OCI-LY3 (cell line): ENCODE results near the gene SPATA46.

Experiments
- CTCF ChIP-seq: fragments of 200-600, 300-600 bp; sonication (generic); IDR thresholded peaks from 2 replicates; pipeline ENCODE4 v1.5.1; 2014; ENCODE audit warnings: antibody characterized with exemption, low read length, low read depth
- EZH2phosphoT487 ChIP-seq: fragments of 200-600 bp; shearing (Covaris generic); IDR thresholded peaks from 2 replicates; pipeline ENCODE4 v1.6.1; 2018; ENCODE audit warnings: antibody characterized with exemption, mixed run types, low read depth

- TF ChIP-seq CTCF (no peak), EZH2phosphoT487 (no peak)
Observed at GRCh38 chr1:162400790-162401355, 24.2 kb upstream of the SPATA46 start.
